Tibial nerve (tissue), 3 donors: ENCODE measurements around the gene ADGRG3.

Experiments used
- CTCF ChIP-seq, 5 experiments: fragments of 200-600 bp in 3 of 5; fragments of 450-650 bp in 2 of 5; sonication (generic) in 3 of 5; IDR thresholded peaks; one replicate each; pipeline ENCODE4 v1.5.1; 2016 to 2019; ENCODE audit warnings: antibody characterized with exemption in 5 of 5, mild to moderate bottlenecking in 3 of 5, moderate library complexity in 2 of 5
- POLR2A ChIP-seq, 2 donors: fragments of 450-650 bp; IDR thresholded peaks; one replicate each; pipeline ENCODE4 v1.6.1; 2017; ENCODE audit warnings: antibody characterized with exemption in 2 of 2, mild to moderate bottlenecking in 2 of 2, moderate library complexity in 2 of 2

GRCh38 chr16:57666353-57667047 lies 1.6 kb upstream of the ADGRG3 start:
- TF ChIP-seq CTCF (IDR thresholded peaks at IDR 0.05) (no peak), POLR2A (IDR thresholded peaks at IDR 0.05) (no peak)
